Mesenchymal stem cell (in vitro differentiated cells and primary cell): ENCODE data around the gene SDCCAG8.

ENCODE experiments used
- DNase-seq: peaks from one replicate; pipeline ENCODE4 v3.0.0-alpha.2; 2013
- H2AFZ ChIP-seq: one replicate; pipeline ENCODE4 v1.6.1; 2013; ENCODE audit warnings: low read depth, mild to moderate bottlenecking, control low read depth, inconsistent platforms, low read length, moderate library complexity
- H2AK5ac ChIP-seq: 2 replicates; pipeline ENCODE4 v1.6.1; 2013; ENCODE audit warnings: low read length, moderate library complexity, mild to moderate bottlenecking, inconsistent platforms; ENCODE audit not compliant: severe bottlenecking
- H2BK120ac ChIP-seq: one replicate; pipeline ENCODE4 v1.6.1; 2013; ENCODE audit warnings: low read depth, mild to moderate bottlenecking, inconsistent platforms, low read length, moderate library complexity
- H2BK12ac ChIP-seq, 2 experiments: one replicate each; pipeline ENCODE4 v1.6.1; 2013; ENCODE audit warnings: inconsistent platforms in 2 of 2, low read length in 2 of 2, mild to moderate bottlenecking in 2 of 2, moderate library complexity in 2 of 2, control low read depth in 1 of 2
- H2BK15ac ChIP-seq: one replicate; pipeline ENCODE4 v1.6.1; 2013; ENCODE audit warnings: mild to moderate bottlenecking, low read depth, inconsistent platforms; ENCODE audit not compliant: poor library complexity, severe bottlenecking
- H2BK5ac ChIP-seq: 2 replicates; pipeline ENCODE4 v1.6.1; 2013; ENCODE audit warnings: low read depth, mild to moderate bottlenecking, low read length, control low read depth, inconsistent platforms; ENCODE audit not compliant: poor library complexity, severe bottlenecking
- H3K14ac ChIP-seq, 2 experiments: one replicate each; pipeline ENCODE4 v1.6.1; 2013; ENCODE audit warnings: inconsistent platforms in 2 of 2, low read length in 2 of 2, control low read depth in 1 of 2, mild to moderate bottlenecking in 1 of 2, moderate library complexity in 1 of 2
- H3K18ac ChIP-seq, 2 experiments: one replicate each; pipeline ENCODE4 v1.6.1; 2013; ENCODE audit warnings: inconsistent platforms in 2 of 2, low read length in 2 of 2, control low read depth in 1 of 2, low read depth in 1 of 2, mild to moderate bottlenecking in 1 of 2
- H3K23ac ChIP-seq, 2 experiments: one replicate each; pipeline ENCODE4 v1.6.1; 2013; ENCODE audit warnings: inconsistent platforms in 2 of 2, low read length in 2 of 2, mild to moderate bottlenecking in 2 of 2, moderate library complexity in 2 of 2, control low read depth in 1 of 2
- H3K27ac ChIP-seq: 2 replicates; pipeline ENCODE4 v1.5.1; 2013; ENCODE audit warnings: mild to moderate bottlenecking, moderate library complexity, low read length, control low read depth, inconsistent platforms; ENCODE audit not compliant: poor library complexity, severe bottlenecking
- H3K27me3 ChIP-seq, 2 experiments: 2 replicates each; pipeline versions ENCODE4 v1.6.1 to v1.7.0; 2013; ENCODE audit warnings: low read length in 2 of 2, mild to moderate bottlenecking in 2 of 2, moderate library complexity in 2 of 2, control low read depth in 1 of 2, inconsistent platforms in 1 of 2; ENCODE audit not compliant: control insufficient read depth in 1 of 2, insufficient read depth in 1 of 2
- H3K36me3 ChIP-seq, 2 experiments: 2 replicates each; pipeline versions ENCODE4 v1.6.1 to v1.7.0; 2013; ENCODE audit warnings: low read length in 2 of 2, control low read depth in 1 of 2, inconsistent platforms in 1 of 2, low read depth in 1 of 2, mild to moderate bottlenecking in 1 of 2; ENCODE audit not compliant: insufficient read depth in 2 of 2, control insufficient read depth in 1 of 2
- H3K4ac ChIP-seq, 2 experiments: one replicate each; pipeline ENCODE4 v1.6.1; 2013; ENCODE audit warnings: inconsistent platforms in 2 of 2, low read length in 2 of 2, mild to moderate bottlenecking in 2 of 2, moderate library complexity in 2 of 2, control low read depth in 1 of 2, low read depth in 1 of 2
- H3K4me1 ChIP-seq: 2 replicates; pipeline ENCODE4 v1.6.1; 2013; ENCODE audit warnings: low read depth, low read length, control low read depth; ENCODE audit not compliant: control insufficient read depth, insufficient read depth
- H3K4me2 ChIP-seq: 2 replicates; pipeline ENCODE4 v1.6.1; 2013; ENCODE audit warnings: low read length, mild to moderate bottlenecking, inconsistent platforms; ENCODE audit not compliant: poor library complexity, severe bottlenecking
- H3K4me3 ChIP-seq, 2 experiments: 2 replicates each; pipeline versions ENCODE4 v1.5.1 to v1.7.0; 2013; ENCODE audit warnings: low read length in 2 of 2, mild to moderate bottlenecking in 2 of 2, control low read depth in 1 of 2, low read depth in 1 of 2; ENCODE audit not compliant: insufficient read depth in 1 of 2
- H3K79me1 ChIP-seq: replicated peaks from 2 replicates; pipeline ENCODE4 v1.6.1; 2013; ENCODE audit warnings: mild to moderate bottlenecking, control low read depth, low read length, inconsistent platforms; ENCODE audit not compliant: poor library complexity, severe bottlenecking
- H3K9ac ChIP-seq: 2 replicates; pipeline ENCODE4 v1.7.0; 2013; ENCODE audit warnings: mild to moderate bottlenecking, low read length, moderate library complexity
- H3K9me3 ChIP-seq: 2 replicates; pipeline ENCODE4 v1.7.0; 2013; ENCODE audit warnings: mild to moderate bottlenecking, low read length; ENCODE audit not compliant: control insufficient read depth
- H4K8ac ChIP-seq: one replicate; pipeline ENCODE4 v1.6.1; 2013; ENCODE audit warnings: inconsistent platforms, mild to moderate bottlenecking, low read length, moderate library complexity
- H4K91ac ChIP-seq: one replicate; pipeline ENCODE4 v1.6.1; 2013; ENCODE audit warnings: mild to moderate bottlenecking, low read length, inconsistent platforms
- WGBS: methylation state at CpG from one replicate; pipeline ENCODE4 v1.1.7; 2013; ENCODE audit warnings: mixed read lengths; 5-methylcytosine and 5-hydroxymethylcytosine counted together

The SDCCAG8 gene

GRCh38 chr1:243394066-243394465 lies 138.2 kb downstream of the SDCCAG8 start:
- H3K4ac ChIP-seq, result no peak overlapping the region
- no peak overlapping the region for H2AK5ac ChIP-seq
- no peak overlapping the region for H3K23ac ChIP-seq
- no peak overlapping the region for H4K91ac ChIP-seq
- H2BK12ac ChIP-seq, result no peak overlapping the region
- H3K9ac ChIP-seq, result no peak overlapping the region
- WGBS, result 100% methylated on average over 3 of the region's 4 CpGs
- no peak for DNase-seq
- H3K4me1 ChIP-seq, result no peaks in the 10 kb centered on the region
- H3K36me3 ChIP-seq, result peaks cover 7 to 77% of the 10 kb centered on the region in 2 experiments
- no peak overlapping the region for H3K18ac ChIP-seq
- no peak overlapping the region for H3K27ac ChIP-seq
- no peak overlapping the region for H2BK120ac ChIP-seq
- no peak overlapping the region for H3K4me3 ChIP-seq
- H3K27me3 ChIP-seq, result no peaks in the 10 kb centered on the region
- H4K8ac ChIP-seq, result no peak overlapping the region
- H2AFZ ChIP-seq, result no peak overlapping the region
- no peak overlapping the region for H3K4me2 ChIP-seq
- H2BK15ac ChIP-seq, result no peak overlapping the region
- H3K79me1 ChIP-seq, result peaks cover 4% of the 10 kb centered on the region
- H3K9me3 ChIP-seq, result no peaks in the 10 kb centered on the region
- no peak overlapping the region for H3K14ac ChIP-seq
- H2BK5ac ChIP-seq, result no peak overlapping the region

- 98% methylated on average over 14 of the region's 15 CpGs for WGBS
These were observed 139.0 kb downstream of the SDCCAG8 start for GRCh38 chr1:243394601-243395464.

GRCh38 chr1:243396424-243396823 lies 140.6 kb downstream of the SDCCAG8 start:
- Histone ChIP-seq H4K8ac (no peak overlapping the region), H3K18ac (no peak overlapping the region), H3K9me3 (no peaks in the 10 kb centered on the region), H3K27ac (no peak overlapping the region), H3K4ac (no peak overlapping the region), H3K23ac (no peak overlapping the region), H2BK15ac (no peak overlapping the region), H3K4me3 (no peak overlapping the region), H3K36me3 (peaks cover 4 to 78% of the 10 kb centered on the region in 2 experiments), H3K14ac (no peak overlapping the region), H3K9ac (no peak overlapping the region), H2BK5ac (no peak overlapping the region), H3K4me2 (no peak overlapping the region), H4K91ac (no peak overlapping the region), H3K4me1 (no peaks in the 10 kb centered on the region), H3K27me3 (no peaks in the 10 kb centered on the region), H2AFZ (no peak overlapping the region), H2BK120ac (no peak overlapping the region), H2AK5ac (no peak overlapping the region), H2BK12ac (no peak overlapping the region), H3K79me1 (peaks cover 4% of the 10 kb centered on the region)
- no peak for DNase-seq

More at GRCh38 chr1:243394601-243395464, 139.0 kb downstream of the SDCCAG8 start:
- Histone ChIP-seq H3K4me3 (no peak overlapping the region), H3K79me1 (peaks cover 3% of the 10 kb centered on the region), H3K23ac (no peak overlapping the region), H2BK5ac (no peak overlapping the region), H4K91ac (no peak overlapping the region), H3K9ac (no peak overlapping the region), H2AK5ac (no peak overlapping the region), H3K4me1 (no peaks in the 10 kb centered on the region), H3K4me2 (no peak overlapping the region), H4K8ac (no peak overlapping the region), H3K4ac (no peak overlapping the region), H3K18ac (no peak overlapping the region), H3K27ac (no peak overlapping the region), H2BK12ac (no peak overlapping the region), H3K36me3 (peaks cover 10 to 78% of the 10 kb centered on the region in 2 experiments), H2BK15ac (no peak overlapping the region), H3K9me3 (no peaks in the 10 kb centered on the region), H3K27me3 (no peaks in the 10 kb centered on the region), H3K14ac (no peak overlapping the region), H2BK120ac (no peak overlapping the region), H2AFZ (no peak overlapping the region)
- no peak for DNase-seq

GRCh38 chr1:243396876-243397275 lies 141.0 kb downstream of the SDCCAG8 start:
- Histone ChIP-seq H3K18ac (no peak overlapping the region), H4K8ac (no peak overlapping the region), H2BK15ac (no peak overlapping the region), H3K9me3 (no peaks in the 10 kb centered on the region), H3K4me2 (no peak overlapping the region), H3K23ac (no peak overlapping the region), H3K4me1 (no peaks in the 10 kb centered on the region), H3K27ac (no peak overlapping the region), H2BK120ac (no peak overlapping the region), H3K4me3 (no peak overlapping the region), H3K27me3 (no peaks in the 10 kb centered on the region), H2BK5ac (no peak overlapping the region), H2AK5ac (no peak overlapping the region), H2AFZ (no peak overlapping the region), H3K36me3 (peaks cover 3 to 74% of the 10 kb centered on the region in 2 experiments), H3K9ac (no peak overlapping the region), H3K79me1 (peaks cover 2% of the 10 kb centered on the region), H4K91ac (no peak overlapping the region), H3K4ac (no peak overlapping the region), H3K14ac (no peak overlapping the region), H2BK12ac (no peak overlapping the region)
- DNase-seq, result no peak
- WGBS, result 98% methylated on average over 5 of the region's 5 CpGs
